ENCODE results near the gene SCNN1A. TPM values are rescaled to one million over a fixed set of nuclear protein-coding genes. Genes with fewer than 3 reads are reported as not detected.

Gene SCNN1A
- total and polyA plus RNA-seq, 12 donors = 0.15 to 1.1 (median 0.42) TPM; not detected in 4

- Histone ChIP-seq H3K9me3 (no peaks in the 10 kb centered on the region), H3K4me3 (no peak overlapping the region), H3K36me3 (no peaks in the 10 kb centered on the region), H3K27me3 (peaks cover 7 to 14% (median 12%) of the 10 kb centered on the region in 7 donors), H3K27ac (no peak overlapping the region), H3K4me1 (peaks cover 0 to 13% (median 7%) of the 10 kb centered on the region in 9 donors)
- ATAC-seq (no peak), DNase-seq (no peak)
- WGBS, 2 donors = 89 to 95% methylated on average over 6 of the region's 6 CpGs
- no peak for TF ChIP-seq CTCF (IDR thresholded peaks at IDR 0.05)
- intact Hi-C loops (cut with DNase I) = no loop called here
These were observed 60.2 kb downstream of the SCNN1A start for GRCh38 chr12:6315184-6315583.

- Histone ChIP-seq H3K9me3 (no peaks in the 10 kb centered on the region), H3K4me3 (no peak overlapping the region), H3K36me3 (no peaks in the 10 kb centered on the region), H3K27me3 (peaks cover 8 to 18% (median 16%) of the 10 kb centered on the region in 7 donors), H3K27ac (no peak overlapping the region), H3K4me1 (peaks cover 0 to 14% (median 8%) of the 10 kb centered on the region in 9 donors)
- no peak for DNase-seq
- 73 to 80% methylated on average over 9 of the region's 9 CpGs for WGBS, 2 donors
- no peak for ATAC-seq
- TF ChIP-seq CTCF (IDR thresholded peaks at IDR 0.05) = no peak
- intact Hi-C loops (cut with DNase I) = no loop called here
These were observed 60.6 kb downstream of the SCNN1A start for GRCh38 chr12:6314776-6315175.

DNA sequence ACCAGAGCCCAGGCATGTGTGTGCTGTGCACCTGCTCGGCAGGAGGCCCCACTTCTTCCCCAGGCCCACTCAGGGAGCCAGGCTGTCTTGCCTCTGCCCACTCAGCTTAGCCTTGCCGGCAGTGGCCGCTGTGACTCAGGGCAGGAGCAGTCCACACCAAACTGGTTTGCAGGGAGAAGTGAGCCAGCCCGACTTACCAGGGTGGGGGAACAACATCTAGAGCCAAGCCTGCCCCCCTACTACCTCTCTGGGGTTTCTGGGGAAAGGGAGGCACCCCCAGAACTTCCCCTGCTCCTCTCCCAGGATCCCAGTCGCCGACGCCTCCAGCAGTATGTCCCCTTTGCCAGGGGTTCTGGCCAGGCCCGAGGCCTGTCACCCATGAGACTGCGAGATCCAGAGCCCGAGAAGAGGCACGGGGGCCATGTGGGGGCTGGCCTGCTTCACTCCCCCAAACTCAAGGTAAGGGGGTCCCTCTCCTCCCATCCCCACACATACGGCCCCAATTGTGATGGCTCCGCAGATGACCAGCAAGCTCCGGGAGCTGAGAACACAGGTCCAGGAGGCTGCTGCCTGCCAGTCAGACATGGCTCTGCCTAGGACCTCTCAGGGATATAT is 61.9 kb downstream of the SCNN1A start:
- Histone ChIP-seq H3K4me1 (peaks cover 0 to 13% (median 8%) of the 10 kb centered on the region in 9 donors), H3K9me3 (no peaks in the 10 kb centered on the region), H3K27ac (no peak overlapping the region), H3K27me3 (peaks cover 8 to 23% (median 20%) of the 10 kb centered on the region in 7 donors), H3K36me3 (no peaks in the 10 kb centered on the region), H3K4me3 (no peak overlapping the region)
- intact Hi-C loops (cut with DNase I) = no loop called here
- 94 to 98% methylated on average over 14 of the region's 14 CpGs for WGBS, 2 donors
- TF ChIP-seq CTCF (IDR thresholded peaks at IDR 0.05) = no peak
- DNase-seq = no peak
- ATAC-seq = no peak

- Histone ChIP-seq H3K9me3 (no peaks in the 10 kb centered on the region), H3K27me3 (peaks cover 8 to 26% (median 21%) of the 10 kb centered on the region in 7 donors), H3K27ac (no peak overlapping the region), H3K4me3 (no peak overlapping the region), H3K36me3 (no peaks in the 10 kb centered on the region), H3K4me1 (peaks cover 0 to 18% (median 5%) of the 10 kb centered on the region in 9 donors)
- ATAC-seq (peak in 4 of 8 donors; percentile 9 to 28 (median 16)), DNase-seq (no peak)
- no peak for TF ChIP-seq CTCF (IDR thresholded peaks at IDR 0.05)
- WGBS, 2 donors = 73 to 89% methylated on average over 11 of the region's 11 CpGs
- intact Hi-C loops (cut with DNase I) = no loop called here
These were observed 62.6 kb downstream of the SCNN1A start for GRCh38 chr12:6312529-6313325.
